Thymus (tissue), 11 donors: ENCODE data around the gene NTN5. TPM values are rescaled to one million over a fixed set of nuclear protein-coding genes. Genes with fewer than 3 reads are reported as not detected.
"Not testable (repeated sequence)": the region's sequence is repeated elsewhere in the genome, so short reads cannot be mapped to it uniquely, and the experiment has no call there.

Source experiments
- DNase-seq, 9 donors: peaks; one replicate each; pipeline ENCODE4 v3.0.0-alpha.2; 2013; ENCODE audit warnings: low spot score in 9 of 9, low read depth in 6 of 9, missing footprints in 1 of 9
- H3K27ac ChIP-seq, 2 donors: one replicate each; pipeline ENCODE4 v1.5.1; 2013; ENCODE audit warnings: control low read depth in 1 of 2, low read depth in 1 of 2, low read length in 1 of 2, mild to moderate bottlenecking in 1 of 2, moderate library complexity in 1 of 2
- H3K27me3 ChIP-seq, 2 donors: one replicate each; pipeline ENCODE4 v1.5.1; 2013; ENCODE audit warnings: low read length in 1 of 2; ENCODE audit not compliant: control insufficient read depth in 2 of 2, insufficient read depth in 1 of 2
- H3K36me3 ChIP-seq, 2 donors: one replicate each; pipeline ENCODE4 v1.5.1; 2013; ENCODE audit warnings: low read length in 1 of 2, mild to moderate bottlenecking in 1 of 2, moderate library complexity in 1 of 2; ENCODE audit not compliant: control insufficient read depth in 2 of 2, insufficient read depth in 2 of 2
- H3K4me1 ChIP-seq, 2 donors: one replicate each; pipeline ENCODE4 v1.5.1; 2013; ENCODE audit warnings: low read length in 2 of 2; ENCODE audit not compliant: control insufficient read depth in 2 of 2, insufficient read depth in 2 of 2
- H3K4me3 ChIP-seq, 2 donors: one replicate each; pipeline ENCODE4 v1.5.1; 2013; ENCODE audit warnings: low read length in 2 of 2, control low read depth in 1 of 2, mild to moderate bottlenecking in 1 of 2
- H3K9me3 ChIP-seq, 2 donors: one replicate each; pipeline ENCODE4 v1.5.1; 2013; ENCODE audit warnings: low read length in 1 of 2, mild to moderate bottlenecking in 1 of 2; ENCODE audit not compliant: control insufficient read depth in 2 of 2, insufficient read depth in 1 of 2
- WGBS: extraction: QIAGEN DNeasy Blood & Tissue Kit; methylation state at CpG from one replicate; pipeline ENCODE4 v1.1.7; 2013; 5-methylcytosine and 5-hydroxymethylcytosine counted together
- polyA plus RNA-seq: library from polyadenylated mRNA; stranded (reverse); fragments of 200-250 nt; gene quantifications from one replicate; pipeline ENCODE4 v1.2.3, GENCODE V29; 2013
- total RNA-seq: library from RNA; stranded (reverse); fragments of 120-200 nt; gene quantifications from one replicate; pipeline ENCODE4 v1.2.4, GENCODE V29; 2013
- donor health status: healthy.

Gene NTN5
- total and polyA plus RNA-seq, 2 donors, result 0.09 to 3.5 TPM

DNA sequence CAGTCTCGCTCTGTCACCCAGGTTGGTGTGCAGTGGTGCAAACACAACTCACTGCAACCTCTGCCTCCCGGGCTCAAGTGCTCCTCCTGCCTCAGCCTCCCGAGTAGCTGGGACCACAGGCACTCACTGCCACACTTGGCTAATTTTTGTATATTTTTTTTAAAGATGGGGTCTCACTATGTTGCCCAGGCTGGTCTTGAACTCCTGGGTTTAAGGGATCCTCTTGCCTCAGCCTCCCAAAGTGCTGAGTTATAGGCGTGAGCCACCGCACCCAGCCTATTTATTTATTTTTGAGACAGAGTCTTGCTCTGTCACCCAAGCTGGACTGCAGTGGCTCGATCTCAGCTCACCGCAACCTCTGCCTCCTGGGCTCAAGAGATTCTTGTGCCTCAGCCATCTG, 13.8 kb upstream of the NTN5 start:
- not testable (repeated sequence) for H3K4me3 ChIP-seq, H3K27ac ChIP-seq, H3K4me1 ChIP-seq, DNase-seq, H3K9me3 ChIP-seq, H3K36me3 ChIP-seq, H3K27me3 ChIP-seq
- 98% methylated on average over 7 of the region's 7 CpGs for WGBS

DNA sequence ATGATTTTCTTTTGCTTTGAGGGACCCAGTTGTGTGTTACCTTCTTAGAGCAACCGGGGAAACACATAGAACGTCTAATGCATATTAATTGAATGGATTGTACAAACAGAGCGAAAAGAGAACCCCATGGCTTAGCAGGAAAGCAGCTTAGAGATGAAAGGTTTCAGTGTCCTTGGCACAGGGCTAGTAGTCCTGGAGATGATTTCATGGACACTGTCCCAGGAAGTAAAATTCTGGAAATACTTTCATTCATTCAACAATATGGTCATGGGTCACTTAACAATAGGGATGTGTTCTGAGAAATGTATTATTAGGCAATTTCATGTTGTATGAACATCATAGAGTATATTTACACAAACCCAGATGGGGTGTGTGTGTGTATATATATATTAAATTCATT, 13.3 kb upstream of the NTN5 start:
- Histone ChIP-seq H3K27ac (no peak overlapping the region), H3K36me3 (no peaks in the 10 kb centered on the region), H3K4me3 (no peak overlapping the region), H3K4me1 (peaks cover 5 to 11% of the 10 kb centered on the region in 2 donors), H3K27me3 (no peaks in the 10 kb centered on the region), H3K9me3 (no peaks in the 10 kb centered on the region)
- WGBS, result 78% methylated on average over 3 of the region's 3 CpGs
- no peak for DNase-seq

DNA sequence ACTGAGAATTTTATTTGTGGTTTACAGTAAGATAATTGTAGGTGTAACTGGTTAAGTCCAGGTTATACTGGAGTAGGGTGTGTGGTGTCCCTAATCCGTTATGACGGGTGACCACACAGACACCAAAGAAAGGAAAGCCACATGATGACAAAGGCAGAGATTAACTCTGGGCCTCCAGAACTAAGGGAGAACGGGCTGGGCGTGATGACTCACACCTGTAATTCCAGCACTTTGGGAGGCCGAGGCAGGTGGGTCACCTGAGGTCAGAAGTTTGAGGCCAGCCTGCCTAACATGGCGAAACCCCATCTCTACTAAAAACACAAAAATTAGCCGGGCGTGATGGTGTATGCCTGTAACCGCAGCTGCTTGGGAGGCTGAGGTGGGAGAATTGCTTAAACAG, 12.8 kb upstream of the NTN5 start:
- no peak for DNase-seq
- WGBS, result 94% methylated on average over 9 of the region's 9 CpGs
- Histone ChIP-seq H3K27me3 (no peaks in the 10 kb centered on the region), H3K27ac (no peak overlapping the region), H3K36me3 (no peaks in the 10 kb centered on the region), H3K4me1 (peaks cover 10 to 16% of the 10 kb centered on the region in 2 donors), H3K4me3 (no peak overlapping the region), H3K9me3 (no peaks in the 10 kb centered on the region)

DNA sequence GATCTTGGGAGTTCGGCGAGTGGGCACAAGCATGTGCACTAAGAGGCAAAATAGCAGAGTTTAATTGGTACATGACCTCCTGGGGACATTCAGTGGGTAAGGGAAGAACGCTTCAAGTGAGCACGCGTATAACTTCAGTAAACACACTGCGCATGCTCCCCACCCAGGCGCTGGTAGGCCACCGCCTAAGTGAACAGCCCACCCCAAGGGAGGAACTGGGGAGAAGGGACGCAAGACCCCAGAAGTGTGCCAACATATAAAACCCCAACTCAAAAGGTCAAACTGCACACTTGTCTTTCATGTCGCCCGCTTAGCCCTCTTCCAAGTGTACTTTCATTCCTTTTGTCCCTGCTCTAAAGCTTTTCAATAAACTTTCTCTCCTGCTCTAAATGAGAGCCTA, 10.5 kb upstream of the NTN5 start:
- Histone ChIP-seq H3K9me3 (peaks cover 0 to 4% of the 10 kb centered on the region in 2 donors), H3K4me1 (peaks cover 11 to 19% of the 10 kb centered on the region in 2 donors), H3K36me3 (no peaks in the 10 kb centered on the region), H3K4me3 (peak overlapping the region in 1 of 2 donors; percentile 18), H3K27ac (no peak overlapping the region), H3K27me3 (no peaks in the 10 kb centered on the region)
- DNase-seq, result peak in 6 of 9 donors; percentile 34 to 82 (median 54)
- WGBS, result 61% methylated on average over 11 of the region's 11 CpGs

DNA sequence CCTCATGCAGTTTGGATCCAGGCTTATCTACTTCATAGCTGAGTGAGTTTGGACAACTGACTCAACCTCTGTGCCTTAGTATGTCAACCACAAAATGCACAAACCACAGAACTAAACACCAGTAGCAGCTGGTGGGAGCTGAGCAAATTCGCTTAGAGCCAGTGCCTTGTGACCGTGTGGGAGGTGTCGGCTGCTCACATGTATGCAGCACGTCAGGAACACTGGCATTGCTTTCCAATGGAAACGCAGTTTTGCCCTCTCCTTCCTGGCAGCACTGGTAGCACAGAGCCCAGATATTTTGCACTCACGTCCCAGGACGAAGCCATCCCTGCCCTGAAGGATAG, 8.3 kb upstream of the NTN5 start:
- peaks cover 0 to 4% of the 10 kb centered on the region in 2 donors for H3K9me3 ChIP-seq
- peak in 5 of 9 donors; percentile 21 to 74 (median 34) for DNase-seq
- WGBS, result 34% methylated on average over 7 of the region's 7 CpGs
- no peak overlapping the region for H3K4me3 ChIP-seq
- H3K27ac ChIP-seq, result peak overlapping the region in 1 of 2 donors; percentile 65
- no peaks in the 10 kb centered on the region for H3K36me3 ChIP-seq
- peaks cover 15 to 19% of the 10 kb centered on the region in 2 donors for H3K4me1 ChIP-seq
- H3K27me3 ChIP-seq, result no peaks in the 10 kb centered on the region

DNA sequence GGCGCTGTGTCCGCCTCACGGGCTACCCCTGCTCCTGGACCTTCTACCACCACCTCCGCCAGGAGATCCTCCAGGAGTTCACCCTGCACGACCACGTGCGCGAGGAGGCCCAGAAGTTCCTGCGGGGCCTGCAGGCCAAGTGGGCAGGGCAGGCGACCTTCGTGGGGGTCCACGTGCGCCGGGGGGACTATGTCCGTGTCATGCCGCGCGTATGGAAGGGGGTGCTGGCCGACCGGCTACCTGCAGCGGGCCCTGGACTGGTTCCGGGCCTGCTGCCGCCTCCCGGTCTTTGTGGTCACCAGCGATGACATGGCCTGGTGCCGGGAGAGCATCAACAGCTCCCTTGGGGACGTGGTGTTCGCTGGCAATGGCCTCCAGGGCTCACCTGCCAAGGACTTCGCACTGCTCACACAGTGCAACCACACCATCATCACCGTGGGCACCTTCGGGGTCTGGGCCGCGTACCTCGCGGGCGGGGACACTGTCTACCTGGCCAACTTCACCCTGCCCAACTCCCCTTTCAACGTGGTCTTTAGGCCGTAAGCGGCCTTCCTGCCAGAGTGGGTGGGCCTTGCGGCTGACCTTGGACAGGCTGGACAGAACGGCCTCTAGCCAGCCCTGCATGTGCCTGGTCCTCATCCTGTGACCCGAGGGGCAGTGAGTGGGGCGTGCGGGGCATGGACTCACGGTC, 7.8 kb upstream of the NTN5 start:
- Histone ChIP-seq H3K27me3 (no peaks in the 10 kb centered on the region), H3K4me1 (peaks cover 15 to 23% of the 10 kb centered on the region in 2 donors), H3K4me3 (no peak overlapping the region), H3K36me3 (no peaks in the 10 kb centered on the region), H3K9me3 (peaks cover 0 to 4% of the 10 kb centered on the region in 2 donors), H3K27ac (peak overlapping the region in 1 of 2 donors; percentile 62)
- DNase-seq, result no peak
- 93% methylated on average over 45 of the region's 45 CpGs for whole genome bisulfite sequencing

DNA sequence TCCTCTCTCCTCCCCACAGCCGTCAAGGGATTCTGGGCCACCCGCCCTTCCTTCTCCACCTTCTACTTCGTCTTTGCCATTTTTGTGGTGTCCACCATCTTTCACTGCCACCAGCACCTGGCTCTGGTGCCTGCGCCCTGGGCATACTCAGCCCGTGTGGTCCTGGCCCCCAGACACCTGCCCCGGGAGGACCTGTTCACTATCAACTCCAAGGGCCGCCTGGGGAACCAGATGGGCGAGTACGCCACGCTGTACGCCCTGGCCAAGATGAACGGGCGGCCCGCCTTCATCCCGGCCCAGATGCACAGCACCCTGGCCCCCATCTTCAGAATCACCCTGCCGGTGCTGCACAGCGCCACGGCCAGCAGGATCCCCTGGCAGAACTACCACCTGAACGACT, 7.2 kb upstream of the NTN5 start:
- not testable (repeated sequence) for H3K9me3 ChIP-seq, DNase-seq, H3K27me3 ChIP-seq, H3K36me3 ChIP-seq, H3K4me3 ChIP-seq, H3K27ac ChIP-seq
- peaks cover 18 to 28% of the 10 kb centered on the region in 2 donors for H3K4me1 ChIP-seq
- 99% methylated on average over 18 of the region's 19 CpGs for WGBS

DNA sequence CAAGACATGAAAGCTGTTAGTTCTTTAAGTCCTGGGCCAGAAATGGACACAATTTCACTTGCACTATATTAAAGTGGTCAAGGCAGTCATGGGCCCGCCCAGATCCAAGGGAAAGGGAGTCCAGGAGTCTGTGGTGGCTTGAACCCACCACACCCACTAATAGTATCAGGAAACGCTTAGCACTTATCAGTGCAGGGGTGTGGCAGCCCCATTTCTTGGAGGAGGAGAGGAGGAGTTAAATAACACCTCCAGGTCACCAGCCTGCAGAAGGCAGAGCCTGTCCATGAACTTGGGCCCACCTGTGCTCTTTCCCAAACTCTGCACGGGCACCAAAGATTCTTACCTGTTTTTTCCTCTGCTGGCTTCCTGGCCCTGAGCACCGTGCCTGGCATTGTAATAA, 5.4 kb upstream of the NTN5 start:
- H3K9me3 ChIP-seq, result peaks cover 0 to 4% of the 10 kb centered on the region in 2 donors
- H3K27me3 ChIP-seq, result peaks cover 0 to 16% of the 10 kb centered on the region in 2 donors
- no peaks in the 10 kb centered on the region for H3K36me3 ChIP-seq
- H3K27ac ChIP-seq, result no peak overlapping the region
- H3K4me1 ChIP-seq, result peaks cover 19 to 28% of the 10 kb centered on the region in 2 donors
- DNase-seq, result no peak
- H3K4me3 ChIP-seq, result no peak overlapping the region
- 93% methylated on average over 4 of the region's 4 CpGs for WGBS

DNA sequence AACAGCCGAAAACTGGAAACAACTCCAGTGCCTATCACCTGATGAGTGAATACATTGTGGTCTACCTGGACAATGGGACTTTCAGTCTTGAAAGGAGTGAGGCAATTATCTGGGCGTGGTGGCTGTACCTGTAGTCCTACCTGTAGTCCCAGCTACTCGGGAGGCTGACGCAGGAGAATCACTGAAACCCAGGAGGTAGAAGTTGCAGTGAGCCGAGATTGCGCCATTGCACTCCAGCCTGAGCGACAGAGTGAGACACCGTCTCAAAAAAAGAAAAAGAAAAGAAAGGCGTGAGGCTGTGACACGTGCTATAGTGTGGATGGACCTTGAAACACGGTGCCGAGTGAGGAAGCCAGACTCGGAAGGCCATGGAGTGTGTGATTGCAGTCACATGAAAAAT, 4.1 kb upstream of the NTN5 start:
- no peak for DNase-seq
- Histone ChIP-seq H3K4me1 (peaks cover 19 to 25% of the 10 kb centered on the region in 2 donors), H3K36me3 (no peaks in the 10 kb centered on the region), H3K27me3 (peaks cover 0 to 29% of the 10 kb centered on the region in 2 donors), H3K9me3 (peaks cover 0 to 4% of the 10 kb centered on the region in 2 donors), H3K27ac (peak overlapping the region in 1 of 2 donors; percentile 51), H3K4me3 (no peak overlapping the region)
- 97% methylated on average over 13 of the region's 13 CpGs for WGBS
